HL-60 (cell line): Measurements from ENCODE around the gene C13orf42.

Experiments
- DNase-seq, 2 experiments: peaks; one replicate each; pipeline ENCODE4 v3.0.0-alpha.2; 2010 to 2020; ENCODE audit warnings: low read depth in 1 of 2, low spot score in 1 of 2
- H3K27ac ChIP-seq: fragments of 250-450 bp; sonication (Bioruptor Pico); replicated peaks from 2 replicates; pipeline ENCODE4 v1.5.1; 2020; ENCODE audit warnings: mild to moderate bottlenecking, moderate library complexity
- H3K27me3 ChIP-seq: fragments of 250-450 bp; sonication (Bioruptor Pico); 2 replicates; pipeline ENCODE4 v1.5.1; 2021; ENCODE audit warnings: mild to moderate bottlenecking, moderate library complexity; ENCODE audit not compliant: insufficient read depth, poor library complexity, severe bottlenecking
- H3K4me3 ChIP-seq: replicated peaks from 2 replicates; pipeline ENCODE4 v1.5.1; 2011; ENCODE audit warnings: mild to moderate bottlenecking, control low read depth, low read length; ENCODE audit not compliant: insufficient read depth
- CTCF ChIP-seq: IDR thresholded peaks from one replicate; pipeline ENCODE4 v1.5.1; 2011; ENCODE audit warnings: low read length, control low read depth, inconsistent platforms; ENCODE audit not compliant: insufficient read depth
- GABPA ChIP-seq: IDR thresholded peaks from 2 replicates; pipeline ENCODE4 v1.6.1; 2012; ENCODE audit warnings: low read depth
- POLR2AphosphoS5 ChIP-seq: IDR thresholded peaks from 2 replicates; pipeline ENCODE4 v1.6.1; 2012; ENCODE audit warnings: low read depth
- REST ChIP-seq: IDR thresholded peaks from 2 replicates; pipeline ENCODE4 v1.6.1; 2012; ENCODE audit warnings: low read depth; ENCODE audit not compliant: insufficient replicate concordance
- SPI1 ChIP-seq: IDR thresholded peaks from 2 replicates; pipeline ENCODE4 v1.6.1; 2012; ENCODE audit warnings: low read depth, mild to moderate bottlenecking, borderline replicate concordance

Gene C13orf42

GRCh38 chr13:51071493-51071892 lies 39.6 kb downstream of the C13orf42 start:
- Histone ChIP-seq H3K27me3 (no peaks in the 10 kb centered on the region), H3K4me3 (no peak overlapping the region), H3K27ac (no peak overlapping the region)
- TF ChIP-seq REST (no peak), GABPA (no peak), POLR2AphosphoS5 (no peak), SPI1 (no peak), CTCF (no peak)
- DNase-seq: no peak

GRCh38 chr13:51070005-51070649 lies 40.9 kb downstream of the C13orf42 start:
- TF ChIP-seq CTCF: peak; percentile 92
- no peak for TF ChIP-seq GABPA
- peak; percentile 49 to 83 for DNase-seq
- Histone ChIP-seq H3K27me3 (no peaks in the 10 kb centered on the region), H3K27ac (no peak overlapping the region), H3K4me3 (no peak overlapping the region)

GRCh38 chr13:51068501-51068900 lies 42.6 kb downstream of the C13orf42 start:
- H3K27me3 ChIP-seq: no peaks in the 10 kb centered on the region
- no peak for DNase-seq
- no peak overlapping the region for H3K27ac ChIP-seq
- no peak overlapping the region for H3K4me3 ChIP-seq
- TF ChIP-seq SPI1 (no peak), REST (no peak), CTCF (no peak), POLR2AphosphoS5 (no peak), GABPA (no peak)

- no peak for DNase-seq
- no peak overlapping the region for H3K27ac ChIP-seq
- H3K27me3 ChIP-seq: no peaks in the 10 kb centered on the region
- H3K4me3 ChIP-seq: no peak overlapping the region
- TF ChIP-seq CTCF (no peak), POLR2AphosphoS5 (no peak), SPI1 (no peak), GABPA (no peak), REST (no peak)
Measured at GRCh38 chr13:51067706-51068105, 43.4 kb downstream of the C13orf42 start.
